ENCODE measurements around the gene MAP1LC3A.
"Not testable (repeated sequence)": the region's sequence is repeated elsewhere in the genome, so short reads cannot be mapped to it uniquely, and the experiment has no call there.

MAP1LC3A gene

DNA sequence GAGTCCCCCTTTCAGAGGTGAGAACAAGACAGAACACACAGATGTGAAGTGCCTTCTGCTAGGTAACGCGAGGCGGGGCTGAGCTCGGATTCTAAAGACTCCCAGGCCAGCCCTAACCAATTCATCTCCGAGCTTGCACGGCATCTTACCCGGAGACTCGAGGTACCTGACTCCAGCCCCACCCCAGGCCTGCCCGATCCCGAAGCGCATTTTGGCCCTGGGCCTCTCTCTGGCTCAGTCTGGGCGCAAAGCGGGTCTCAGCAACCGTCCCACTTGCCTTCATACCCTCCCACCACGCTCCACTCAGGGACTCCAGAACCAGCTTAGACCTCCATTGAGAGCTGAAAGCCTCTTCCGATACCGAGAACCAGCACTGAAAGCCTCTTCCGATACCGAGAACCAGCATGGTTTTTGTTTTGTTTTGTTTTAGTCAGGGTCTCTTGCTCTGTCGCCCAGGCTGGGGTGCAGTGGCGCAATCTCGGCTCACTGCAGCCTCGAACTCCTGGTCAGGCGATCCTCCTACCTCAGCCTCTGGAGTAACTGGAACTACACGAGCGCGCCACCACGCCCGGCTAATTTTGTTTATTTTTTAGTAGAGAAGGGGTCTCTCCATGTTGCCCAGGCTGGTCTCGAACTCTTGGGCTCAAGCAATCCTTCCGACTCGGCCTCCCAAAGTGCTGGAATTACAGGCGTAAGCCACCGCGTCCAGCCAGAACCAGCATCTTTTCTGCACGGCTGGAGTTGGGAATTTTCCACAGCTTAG is 42.9 kb upstream of the MAP1LC3A start:
- TF ChIP-seq, protein P1, sequence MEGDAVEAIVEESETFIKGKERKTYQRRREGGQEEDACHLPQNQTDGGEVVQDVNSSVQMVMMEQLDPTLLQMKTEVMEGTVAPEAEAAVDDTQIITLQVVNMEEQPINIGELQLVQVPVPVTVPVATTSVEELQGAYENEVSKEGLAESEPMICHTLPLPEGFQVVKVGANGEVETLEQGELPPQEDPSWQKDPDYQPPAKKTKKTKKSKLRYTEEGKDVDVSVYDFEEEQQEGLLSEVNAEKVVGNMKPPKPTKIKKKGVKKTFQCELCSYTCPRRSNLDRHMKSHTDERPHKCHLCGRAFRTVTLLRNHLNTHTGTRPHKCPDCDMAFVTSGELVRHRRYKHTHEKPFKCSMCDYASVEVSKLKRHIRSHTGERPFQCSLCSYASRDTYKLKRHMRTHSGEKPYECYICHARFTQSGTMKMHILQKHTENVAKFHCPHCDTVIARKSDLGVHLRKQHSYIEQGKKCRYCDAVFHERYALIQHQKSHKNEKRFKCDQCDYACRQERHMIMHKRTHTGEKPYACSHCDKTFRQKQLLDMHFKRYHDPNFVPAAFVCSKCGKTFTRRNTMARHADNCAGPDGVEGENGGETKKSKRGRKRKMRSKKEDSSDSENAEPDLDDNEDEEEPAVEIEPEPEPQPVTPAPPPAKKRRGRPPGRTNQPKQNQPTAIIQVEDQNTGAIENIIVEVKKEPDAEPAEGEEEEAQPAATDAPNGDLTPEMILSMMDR (conservative IDR thresholded peaks at IDR 0.05; ENCODE audit: low read length) = no peak; the same call in 1 of the 2 replicates
- DNase-seq (ENCODE audit: low read depth) = no peak
- H3K4me3 ChIP-seq (ENCODE audit: low read length) = peak overlapping the region; percentile 94

DNA sequence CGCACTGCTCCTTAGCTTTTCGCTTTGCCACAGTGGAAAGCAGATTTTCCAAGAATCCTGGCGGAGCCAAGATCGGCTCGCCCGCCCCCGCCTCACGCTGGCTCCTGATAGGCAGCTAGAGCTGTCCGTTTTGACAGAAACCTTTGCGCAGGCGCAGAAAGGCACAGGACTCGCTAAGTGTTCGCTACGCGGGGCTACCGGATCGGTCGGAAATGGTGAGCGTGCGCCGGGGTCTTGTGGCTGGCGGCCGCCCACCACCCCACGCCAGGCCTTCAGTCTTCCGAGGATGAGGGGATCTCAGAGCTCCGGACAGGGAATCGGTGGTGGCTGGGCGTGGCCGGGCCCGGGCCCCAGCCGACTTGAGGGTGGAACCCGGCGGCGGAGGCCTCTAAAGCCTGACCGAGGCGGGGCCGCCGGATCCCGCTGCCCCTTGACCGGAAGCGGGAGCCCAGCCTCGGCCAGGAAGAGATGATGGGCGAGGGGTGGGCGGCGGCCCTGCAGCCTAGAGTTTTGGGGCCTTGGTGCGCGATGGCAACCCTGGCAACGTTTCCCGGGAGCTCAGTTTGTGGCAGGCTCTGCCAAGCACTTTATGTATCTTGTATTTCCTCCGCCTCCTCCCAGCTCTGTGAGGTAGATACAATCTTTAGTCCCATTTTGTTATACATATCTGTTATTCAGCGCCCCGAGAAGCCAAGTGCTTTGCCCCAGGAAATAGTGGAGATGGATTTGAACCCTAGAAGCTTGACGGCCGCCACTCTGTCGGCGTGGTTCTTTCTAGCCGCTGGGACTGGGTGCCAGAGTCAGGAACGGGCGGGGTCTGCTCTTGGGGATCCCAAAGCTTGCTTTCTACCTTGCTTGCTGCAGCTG is 42.0 kb upstream of the MAP1LC3A start, which contains the start of gene DYNLRB1:
Gene DYNLRB1, plus strand, starts transcription at position 176 of the 867 bp plus-strand sequence. Its CDS starts 37 bp downstream, at position 213.
- peak within 1 kb of the TSS; percentile 94 for H3K4me3 ChIP-seq (ENCODE audit: low read length)
- DNase-seq (ENCODE audit: low read depth) = peak; percentile 97
- TF ChIP-seq, protein P1 (conservative IDR thresholded peaks at IDR 0.05; ENCODE audit: low read length) = no peak

GRCh38 chr20:34517114-34517505 is 41.4 kb upstream of the MAP1LC3A start:
- TF ChIP-seq, protein P1 (conservative IDR thresholded peaks at IDR 0.05; ENCODE audit: low read length) = no peak
- H3K4me3 ChIP-seq (ENCODE audit: low read length) = peak overlapping the region; percentile 94
- DNase-seq (ENCODE audit: low read depth) = peak; percentile 21

DNA sequence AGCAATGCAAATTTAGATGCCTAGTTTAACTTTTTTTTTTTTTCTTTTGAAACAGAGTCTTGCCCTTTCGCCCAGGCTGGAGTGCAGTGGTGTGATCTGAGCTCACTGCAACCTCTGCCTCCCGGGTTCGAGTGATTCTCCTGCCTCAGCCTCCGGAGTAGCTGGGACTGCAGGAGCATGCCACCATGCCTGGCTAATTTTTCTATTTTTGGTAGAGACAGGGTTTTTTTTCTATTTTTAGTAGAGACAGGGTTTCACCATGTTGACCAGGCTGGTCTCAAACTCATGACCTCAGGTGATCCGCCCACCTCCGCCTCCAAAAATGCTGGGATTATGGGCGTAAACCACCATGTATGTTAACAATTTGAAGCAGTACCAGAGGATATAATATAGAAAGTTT is 39.7 kb upstream of the MAP1LC3A start:
- not testable (repeated sequence) for H3K4me3 ChIP-seq (ENCODE audit: low read length)

GRCh38 chr20:34519841-34520240 is 38.7 kb upstream of the MAP1LC3A start:
- not testable (repeated sequence) for DNase-seq (ENCODE audit: low read depth); H3K4me3 ChIP-seq (ENCODE audit: low read length)

More for the DNA sequence above, 39.7 kb upstream of the MAP1LC3A start:
- not testable (repeated sequence) for DNase-seq (ENCODE audit: low read depth)

DNA sequence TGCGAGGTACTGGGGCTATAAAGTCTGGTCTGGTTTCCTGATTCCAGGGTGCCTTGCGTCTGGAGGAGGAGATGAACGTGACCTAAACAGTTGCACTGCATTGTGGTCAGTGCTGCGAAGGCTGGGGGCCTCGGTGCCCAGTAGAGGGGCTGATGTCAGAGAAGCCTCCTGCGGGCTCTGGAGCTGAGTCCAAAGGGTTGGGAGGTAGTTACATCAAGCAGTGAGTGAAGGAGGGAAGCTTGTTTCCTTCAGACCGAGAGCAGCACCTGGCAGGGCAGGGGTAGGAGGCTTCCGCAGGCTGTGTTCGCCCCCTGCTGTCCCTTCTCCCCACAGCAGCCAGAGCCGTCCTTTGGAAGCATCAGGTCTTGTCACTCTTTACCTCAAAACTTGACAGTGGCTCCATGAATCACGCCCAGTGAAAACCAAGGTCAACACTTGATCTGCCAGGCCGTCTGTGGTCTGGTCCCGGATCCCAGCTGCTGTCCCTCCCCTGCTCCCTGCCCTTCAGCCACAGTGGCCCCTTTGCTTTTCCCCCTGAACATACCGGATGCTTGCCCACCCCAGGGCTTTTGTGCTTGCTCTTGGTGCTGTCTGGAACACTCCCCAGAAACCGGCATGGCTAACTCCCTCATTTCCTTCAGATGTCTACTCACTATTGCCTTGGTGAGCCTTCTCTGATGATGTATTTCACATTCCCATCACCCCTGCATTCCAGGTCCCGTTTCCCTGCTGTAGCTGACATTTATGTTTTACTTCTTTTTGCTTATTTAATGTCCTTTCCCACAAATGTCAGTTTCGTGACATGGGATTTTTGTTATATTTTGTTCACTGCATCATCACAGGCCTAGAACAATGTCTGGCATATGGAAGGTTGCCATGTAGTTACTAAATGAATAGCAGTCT is 35.3 kb upstream of the MAP1LC3A start:
- TF ChIP-seq, protein P1 (conservative IDR thresholded peaks at IDR 0.05; ENCODE audit: low read length) = peak; percentile 57
- peak; percentile 89 for DNase-seq (ENCODE audit: low read depth)
- no peak overlapping the region for H3K4me3 ChIP-seq (ENCODE audit: low read length)

- H3K4me3 ChIP-seq (ENCODE audit: low read length) = no peak overlapping the region
- TF ChIP-seq, protein P1 (conservative IDR thresholded peaks at IDR 0.05; ENCODE audit: low read length) = no peak
- no peak for DNase-seq (ENCODE audit: low read depth)
Measured at GRCh38 chr20:34524426-34524825, 34.1 kb upstream of the MAP1LC3A start.
